T-cell (primary cell): ENCODE measurements around the gene PPP6C. TPM values are rescaled to one million over a fixed set of nuclear protein-coding genes. Genes with fewer than 3 reads are reported as not detected.
"Not testable (repeated sequence)": the region's sequence is repeated elsewhere in the genome, so short reads cannot be mapped to it uniquely, and the experiment has no call there.

Experiments
- ATAC-seq, 4 experiments: fragments of 200-7000 bp in 3 of 4; fragments of 150-1000 bp in 1 of 4; cut with Tn5 transposase; replicated peaks in 1 of 4; 1 replicate in 3 of 4; 2 replicates in 1 of 4; pipeline ENCODE4 v1.10.0; 2021; ENCODE audit warnings: moderate library complexity in 3 of 4, mild to moderate bottlenecking in 2 of 4, moderate number of reproducible peaks in 1 of 4
- CTCF ChIA-PET, 2 donors: fragments of 300-600 bp; sonication (Branson Sonifier 250); formaldehyde crosslinking; loops; one replicate each; lab custom pipeline; 2022; ENCODE audit warnings: antibody characterized with exemption in 2 of 2; lab: Charles Lee
- POLR2A ChIA-PET, 2 donors: fragments of 300-600 bp; sonication (Branson Sonifier 250); formaldehyde crosslinking; loops; one replicate each; lab custom pipeline; 2022; ENCODE audit warnings: antibody characterized with exemption in 2 of 2; lab: Charles Lee
- DNase-seq, 35 experiments: peaks; one replicate each; pipeline versions ENCODE4 v3.0.0 to v3.0.0-alpha.2; 2013 to 2023
- H3K27ac ChIP-seq: one replicate; pipeline ENCODE4 v1.5.1; 2013; ENCODE audit warnings: low read length
- H3K27me3 ChIP-seq, 2 experiments: replicated peaks in 1 of 2; 1 replicate in 1 of 2; 2 replicates in 1 of 2; pipeline versions ENCODE4 v1.6.1 to v1.7.0; 2013; ENCODE audit warnings: low read length in 1 of 2, mixed read lengths in 1 of 2; ENCODE audit not compliant: control insufficient read depth in 2 of 2, insufficient read depth in 2 of 2; ENCODE audit errors: extremely low read depth in 1 of 2
- H3K36me3 ChIP-seq, 2 donors: 1 replicate in 1 of 2; 2 replicates in 1 of 2; pipeline versions ENCODE4 v1.6.1 to v1.7.0; 2013; ENCODE audit warnings: low read length in 1 of 2; ENCODE audit not compliant: control insufficient read depth in 2 of 2, insufficient read depth in 1 of 2; ENCODE audit errors: extremely low read depth in 1 of 2
- H3K4me1 ChIP-seq, 2 experiments: 1 replicate in 1 of 2; 2 replicates in 1 of 2; pipeline versions ENCODE4 v1.6.1 to v1.7.0; 2013; ENCODE audit warnings: low read length in 2 of 2, mixed read lengths in 1 of 2; ENCODE audit not compliant: insufficient read depth in 2 of 2, control insufficient read depth in 1 of 2; ENCODE audit errors: extremely low read depth in 1 of 2
- H3K4me3 ChIP-seq, 2 donors: 1 replicate in 1 of 2; 2 replicates in 1 of 2; pipeline versions ENCODE4 v1.5.1 to v1.7.0; 2013; ENCODE audit warnings: mild to moderate bottlenecking in 2 of 2, low read length in 1 of 2, moderate library complexity in 1 of 2; ENCODE audit not compliant: control insufficient read depth in 1 of 2; ENCODE audit errors: extremely low read depth in 1 of 2
- H3K9me3 ChIP-seq: 2 replicates; pipeline ENCODE4 v1.7.0; 2013
- H3K27ac Mint-ChIP-seq, 2 donors: one replicate each; pipeline ENCODE4 v1.8.0; 2020 to 2021; ENCODE audit warnings: mild to moderate bottlenecking in 2 of 2, mixed read lengths in 2 of 2
- H3K27me3 Mint-ChIP-seq, 2 donors: one replicate each; pipeline ENCODE4 v1.8.0; 2021 to 2022; ENCODE audit warnings: mixed read lengths in 2 of 2
- H3K36me3 Mint-ChIP-seq: one replicate; pipeline ENCODE4 v1.8.0; 2021; ENCODE audit warnings: mixed read lengths
- H3K4me1 Mint-ChIP-seq, 3 donors: one replicate each; pipeline ENCODE4 v1.8.0; 2020 to 2022; ENCODE audit warnings: mixed read lengths in 3 of 3, mild to moderate bottlenecking in 1 of 3
- H3K4me3 Mint-ChIP-seq, 3 donors: one replicate each; pipeline ENCODE4 v1.8.0; 2020 to 2022; ENCODE audit warnings: mild to moderate bottlenecking in 3 of 3, mixed read lengths in 3 of 3, moderate library complexity in 3 of 3
- H3K9me3 Mint-ChIP-seq, 3 donors: one replicate each; pipeline ENCODE4 v1.8.0; 2020 to 2022; ENCODE audit warnings: mixed read lengths in 3 of 3
- WGBS: methylation state at CpG from one replicate; pipeline ENCODE4 v1.1.5; 2013; ENCODE audit warnings: missing lambda C conversion rate; ENCODE audit not compliant: insufficient coverage; 5-methylcytosine and 5-hydroxymethylcytosine counted together
- total RNA-seq, 35 experiments: library from RNA in 6 of 35; stranded (reverse) in 6 of 35; fragments of 120-200 nt in 1 of 35; gene quantifications; one replicate each; pipeline versions ENCODE4 v1.2.1 to v1.2.4 and lab custom pipeline; 2013 to 2026

PPP6C gene
- total RNA-seq, 5 donors from 2014 or later (not counting 1 experiment from before 2014, with no cell fraction given) = 34.0 to 42.7 (median 37.0) TPM

DNA sequence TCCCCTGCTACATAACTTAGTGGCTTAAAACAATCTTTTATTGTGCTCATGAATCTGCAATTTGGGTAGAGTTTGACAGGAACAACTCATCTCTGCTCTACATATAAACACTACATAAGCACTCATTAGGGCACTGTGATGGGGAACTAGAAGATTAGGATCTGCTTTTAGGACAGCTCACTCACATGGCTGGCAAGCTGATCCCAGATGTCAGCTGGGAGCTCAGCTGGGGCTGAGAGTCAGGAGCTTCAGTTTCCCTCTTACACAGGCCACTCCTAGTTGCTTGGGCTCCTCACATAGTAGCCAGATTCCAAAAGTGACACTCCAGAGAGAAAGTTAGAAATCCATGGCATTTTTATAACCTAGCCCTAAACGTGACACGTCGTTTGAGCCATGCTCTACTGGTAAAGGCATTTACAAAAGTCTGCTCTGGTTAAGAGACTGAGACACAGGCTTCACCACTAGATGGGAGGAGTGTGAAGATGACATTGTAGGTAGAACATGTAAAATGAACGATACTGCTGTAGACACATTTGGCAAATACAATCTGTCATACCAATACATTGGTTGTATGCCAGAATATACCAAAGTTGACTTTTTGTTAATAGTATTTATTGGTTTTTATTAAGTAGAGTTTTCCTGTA, 69.8 kb downstream of the PPP6C start:
- ChIA-PET CTCF (no interaction called here), POLR2A (no interaction called here)
- Mint-ChIP-seq H3K27me3 (no peaks in the 10 kb centered on the region), H3K27ac (peak overlapping the region in 1 of 2 donors; percentile 19), H3K9me3 (no peaks in the 10 kb centered on the region), H3K4me1 (peaks cover 31 to 35% (median 35%) of the 10 kb centered on the region in 3 donors), H3K36me3 (peaks cover 6% of the 10 kb centered on the region), H3K4me3 (peak overlapping the region in 1 of 3 donors; percentile 39)
- DNase-seq (peak in 4 of 35 experiments; percentile 12 to 60 (median 21)), ATAC-seq (peak; percentile 65 to 93 (median 74))
- Histone ChIP-seq H3K27me3 (no peaks in the 10 kb centered on the region), H3K36me3 (no peaks in the 10 kb centered on the region), H3K27ac (no peak overlapping the region), H3K9me3 (no peaks in the 10 kb centered on the region), H3K4me3 (no peak overlapping the region), H3K4me1 (peaks cover 15 to 25% of the 10 kb centered on the region in 2 experiments)
- 64% methylated on average over 3 of the region's 4 CpGs for WGBS

DNA sequence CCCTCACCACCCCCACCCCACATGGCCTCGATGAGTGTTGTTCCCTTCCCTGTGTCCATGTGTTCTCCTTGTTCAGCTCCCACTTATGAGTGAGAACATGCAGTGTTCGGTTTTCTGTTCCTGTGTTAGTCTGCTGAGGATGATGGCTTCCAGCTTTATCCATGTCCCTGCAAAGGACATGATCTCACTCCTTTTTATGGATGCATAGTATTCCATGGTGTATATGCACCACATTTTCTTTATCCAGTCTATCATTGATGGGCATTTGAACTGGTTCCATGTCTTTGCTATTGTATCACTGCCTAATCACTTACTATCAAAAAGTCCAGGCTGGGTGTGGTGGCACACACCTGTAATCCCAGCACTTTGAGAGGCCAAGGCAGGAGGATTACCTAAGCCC, 70.9 kb downstream of the PPP6C start:
- H3K4me3 Mint-ChIP-seq, H3K27ac Mint-ChIP-seq, H3K36me3 ChIP-seq, H3K27me3 Mint-ChIP-seq, ATAC-seq, H3K9me3 Mint-ChIP-seq, H3K27me3 ChIP-seq, H3K4me3 ChIP-seq, H3K36me3 Mint-ChIP-seq, DNase-seq, H3K27ac ChIP-seq, H3K9me3 ChIP-seq, POLR2A ChIA-PET: not testable (repeated sequence)
- peaks cover 24 to 26% (median 24%) of the 10 kb centered on the region in 3 donors for H3K4me1 Mint-ChIP-seq
- H3K4me1 ChIP-seq = peaks cover 13 to 25% of the 10 kb centered on the region in 2 experiments
- CTCF ChIA-PET = interaction anchor here in 1 of 2 donors (0.9 kb wide), 1 partner anchor 23 kb away, joined by 3 read pairs; no protein-coding TSS in a partner anchor
- WGBS = no CpG with 5 or more reads among the region's 2 CpGs

DNA sequence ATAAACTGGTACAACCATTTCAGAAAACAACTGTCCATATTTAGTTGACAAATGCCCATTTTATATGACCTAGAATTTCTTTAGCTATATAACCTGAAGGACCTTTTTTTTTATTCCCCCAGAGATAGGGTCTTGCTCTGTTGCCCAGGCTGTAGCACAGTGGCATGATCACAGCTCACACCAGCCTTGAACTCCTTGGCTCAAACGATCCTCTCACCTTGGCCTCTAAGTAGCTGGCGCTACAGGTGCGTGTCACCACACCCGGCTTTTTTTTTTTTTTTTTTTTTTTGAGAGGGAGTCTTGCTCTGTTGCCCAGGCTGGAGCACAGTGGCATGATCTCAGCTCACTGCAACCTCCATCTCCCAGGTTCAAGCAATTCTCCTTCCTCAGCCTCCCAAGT, 75.1 kb downstream of the PPP6C start:
- ATAC-seq, H3K4me3 Mint-ChIP-seq, H3K36me3 ChIP-seq, H3K9me3 ChIP-seq, H3K4me3 ChIP-seq, H3K27me3 ChIP-seq, H3K27ac Mint-ChIP-seq, H3K27ac ChIP-seq, H3K4me1 ChIP-seq, H3K27me3 Mint-ChIP-seq, DNase-seq: not testable (repeated sequence)
- H3K36me3 Mint-ChIP-seq = peaks cover 23% of the 10 kb centered on the region
- CTCF ChIA-PET = interaction anchor here in 1 of 2 donors (0.6 to 0.7 kb wide), 3 partner anchors 57 to 263 kb away, joined by 3 to 5 read pairs (median 5); no protein-coding TSS in a partner anchor
- WGBS = no CpG with 5 or more reads among the region's 4 CpGs
- POLR2A ChIA-PET = interaction anchor here in 1 of 2 donors (0.6 kb wide), 1 partner anchor 1398 kb away, joined by 5 read pairs; no protein-coding TSS in a partner anchor
- peaks cover 5 to 18% (median 10%) of the 10 kb centered on the region in 3 donors for H3K4me1 Mint-ChIP-seq
- H3K9me3 Mint-ChIP-seq = peaks cover 0 to 14% (median 12%) of the 10 kb centered on the region in 3 donors

DNA sequence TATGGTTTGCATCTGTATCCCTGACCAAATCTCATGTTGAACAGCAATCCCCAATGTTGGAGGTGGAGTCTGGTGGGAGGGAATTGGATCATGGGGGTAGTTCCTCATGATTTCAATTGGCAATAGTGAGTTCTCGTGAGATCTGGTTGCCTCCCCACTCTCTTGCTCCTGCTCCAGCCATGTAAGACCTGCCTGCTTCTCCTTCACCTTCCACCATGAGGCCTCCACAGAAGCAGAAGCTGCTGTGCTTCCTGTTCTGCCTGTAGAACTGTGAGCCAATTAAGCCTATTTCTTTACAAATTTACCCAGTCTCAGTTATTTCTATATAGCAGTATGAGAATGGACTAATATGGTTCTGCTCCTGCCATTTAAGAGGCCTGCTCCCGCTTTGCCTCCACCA, 79.1 kb downstream of the PPP6C start:
- Histone ChIP-seq H3K4me3 (no peak overlapping the region), H3K27me3 (no peaks in the 10 kb centered on the region), H3K4me1 (no peaks in the 10 kb centered on the region), H3K27ac (no peak overlapping the region), H3K9me3 (peaks cover 5% of the 10 kb centered on the region), H3K36me3 (no peaks in the 10 kb centered on the region)
- H3K4me3 Mint-ChIP-seq = no peak overlapping the region
- H3K36me3 Mint-ChIP-seq = peaks cover 18% of the 10 kb centered on the region
- H3K4me1 Mint-ChIP-seq = peaks cover 0 to 14% (median 5%) of the 10 kb centered on the region in 3 donors
- ChIA-PET CTCF (interaction anchor here in 1 of 2 donors (0.5 kb wide), 1 partner anchor 33 kb away, joined by 3 read pairs; the partner anchor contains the start of gene SCAI), POLR2A (interaction anchor here in 1 of 2 donors (0.6 kb wide), 1 partner anchor 171 kb away, joined by 3 read pairs; no protein-coding TSS in a partner anchor)
- no peak for DNase-seq
- no CpG with 5 or more reads among the region's 2 CpGs for WGBS
- peaks cover 0 to 14% (median 12%) of the 10 kb centered on the region in 3 donors for H3K9me3 Mint-ChIP-seq
- no peak overlapping the region for H3K27ac Mint-ChIP-seq
- H3K27me3 Mint-ChIP-seq = no peaks in the 10 kb centered on the region
- no peak for ATAC-seq

DNA sequence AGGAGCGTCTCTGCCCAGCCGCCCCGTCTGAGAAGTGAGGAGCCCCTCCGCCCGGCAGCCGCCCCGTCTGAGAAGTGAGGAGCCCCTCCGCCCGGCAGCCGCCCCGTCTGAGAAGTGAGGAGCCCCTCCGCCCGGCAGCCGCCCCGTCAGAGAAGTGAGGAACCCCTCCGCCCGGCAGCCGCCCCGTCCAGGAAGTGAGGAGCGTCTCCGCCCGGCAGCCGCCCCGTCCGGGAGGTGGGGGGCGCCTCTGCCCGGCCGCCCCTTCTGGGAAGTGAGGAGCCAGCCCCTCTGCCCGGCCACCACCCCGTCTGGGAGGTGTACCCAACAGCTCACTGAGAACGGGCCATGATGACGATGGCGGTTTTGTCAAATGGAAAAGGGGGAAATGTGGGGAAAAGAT, 81.1 kb downstream of the PPP6C start:
- H3K9me3 ChIP-seq, H3K27me3 ChIP-seq, H3K4me3 ChIP-seq, CTCF ChIA-PET, H3K4me1 ChIP-seq, H3K27ac Mint-ChIP-seq, ATAC-seq, DNase-seq, H3K36me3 ChIP-seq, H3K27me3 Mint-ChIP-seq, H3K4me3 Mint-ChIP-seq, POLR2A ChIA-PET, H3K27ac ChIP-seq: not testable (repeated sequence)
- 100% methylated on average over 7 of the region's 33 CpGs for WGBS
- H3K9me3 Mint-ChIP-seq = peaks cover 0 to 14% (median 12%) of the 10 kb centered on the region in 3 donors
- peaks cover 20% of the 10 kb centered on the region for H3K36me3 Mint-ChIP-seq
- peaks cover 0 to 19% (median 10%) of the 10 kb centered on the region in 3 donors for H3K4me1 Mint-ChIP-seq

DNA sequence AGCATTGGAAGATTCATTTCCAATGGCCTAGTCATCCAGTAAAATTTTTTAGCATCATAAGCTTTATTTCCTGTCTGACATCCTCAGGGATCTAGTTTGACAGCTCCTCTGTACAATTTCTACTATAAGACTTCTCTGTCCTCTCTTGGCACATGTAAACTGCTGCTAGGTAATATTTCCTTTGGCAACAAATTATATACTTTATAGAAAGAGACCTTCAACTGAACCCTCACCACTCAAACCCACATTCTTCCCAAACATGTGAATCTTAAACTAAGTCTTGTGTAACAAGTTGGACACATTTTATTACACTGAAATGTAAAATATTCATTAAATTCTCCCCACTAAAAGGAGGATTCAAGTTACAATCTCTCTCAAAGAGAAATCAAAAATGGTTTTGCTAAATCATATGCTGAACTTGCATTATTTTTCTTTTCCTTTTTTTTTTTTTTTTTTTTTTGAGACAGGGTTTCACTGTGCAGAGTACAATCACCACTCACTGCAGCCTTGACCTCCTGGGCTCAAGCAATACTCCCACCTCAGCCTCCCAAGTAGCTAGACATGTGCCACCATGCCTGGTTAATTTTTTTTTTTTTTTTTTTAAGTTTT, 83.2 kb downstream of the PPP6C start:
- Mint-ChIP-seq H3K4me3 (no peak overlapping the region), H3K36me3 (peaks cover 3% of the 10 kb centered on the region), H3K27me3 (no peaks in the 10 kb centered on the region), H3K27ac (no peak overlapping the region), H3K4me1 (peaks cover 8 to 22% (median 14%) of the 10 kb centered on the region in 3 donors), H3K9me3 (peaks cover 0 to under 1% (median 0%) of the 10 kb centered on the region in 3 donors)
- Histone ChIP-seq H3K36me3 (no peaks in the 10 kb centered on the region), H3K27me3 (no peaks in the 10 kb centered on the region), H3K27ac (no peak overlapping the region), H3K4me1 (no peaks in the 10 kb centered on the region), H3K4me3 (no peak overlapping the region), H3K9me3 (no peaks in the 10 kb centered on the region)
- DNase-seq (no peak), ATAC-seq (no peak)
- ChIA-PET POLR2A (interaction anchor here (0.6 to 0.7 kb wide), 2 partner anchors 249 to 1222 kb away, joined by 3 to 5 read pairs; no protein-coding TSS in a partner anchor), CTCF (no interaction called here)
